MM.1S (cell line): ENCODE results near the gene RCVRN.

ENCODE experiments used
- CTCF ChIP-seq: fragments of 300-600 bp; sonication (generic); IDR thresholded peaks from 2 replicates; pipeline ENCODE4 v1.5.1; 2016; ENCODE audit warnings: antibody characterized with exemption, low read length, mixed read lengths
- EZH2 ChIP-seq: fragments of 300-600 bp; sonication (generic); optimal IDR thresholded peaks from 2 replicates; pipeline ENCODE3; 2017; ENCODE audit warnings: low read depth, mild to moderate bottlenecking, antibody characterized with exemption, low read length, mixed read lengths
- EZH2phosphoT487 ChIP-seq: fragments of 300-600 bp; sonication (generic); IDR thresholded peaks from 2 replicates; pipeline ENCODE4 v1.6.1; 2018; ENCODE audit warnings: antibody characterized with exemption, low read length

GRCh38 chr17:9941305-9941704 lies 36.2 kb upstream of the RCVRN start:
- TF ChIP-seq CTCF, result no peak
- TF ChIP-seq EZH2phosphoT487, result no peak
- no peak for TF ChIP-seq EZH2
